GM10847 (cell line): ENCODE results near the gene CAMK4.

Experiments used
- POLR2A ChIP-seq: IDR thresholded peaks from 2 replicates; pipeline ENCODE4 v1.6.1; 2011; ENCODE audit not compliant: insufficient read length; ENCODE audit errors: extremely low read depth

CAMK4 gene

GRCh38 chr5:111535879-111536549 is 311.8 kb downstream of the CAMK4 start:
- TF ChIP-seq POLR2A = no peak

- TF ChIP-seq POLR2A = no peak
These were observed 313.2 kb downstream of the CAMK4 start for GRCh38 chr5:111537141-111538024.
